ENCODE measurements around the gene SATB2.

The SATB2 gene

DNA sequence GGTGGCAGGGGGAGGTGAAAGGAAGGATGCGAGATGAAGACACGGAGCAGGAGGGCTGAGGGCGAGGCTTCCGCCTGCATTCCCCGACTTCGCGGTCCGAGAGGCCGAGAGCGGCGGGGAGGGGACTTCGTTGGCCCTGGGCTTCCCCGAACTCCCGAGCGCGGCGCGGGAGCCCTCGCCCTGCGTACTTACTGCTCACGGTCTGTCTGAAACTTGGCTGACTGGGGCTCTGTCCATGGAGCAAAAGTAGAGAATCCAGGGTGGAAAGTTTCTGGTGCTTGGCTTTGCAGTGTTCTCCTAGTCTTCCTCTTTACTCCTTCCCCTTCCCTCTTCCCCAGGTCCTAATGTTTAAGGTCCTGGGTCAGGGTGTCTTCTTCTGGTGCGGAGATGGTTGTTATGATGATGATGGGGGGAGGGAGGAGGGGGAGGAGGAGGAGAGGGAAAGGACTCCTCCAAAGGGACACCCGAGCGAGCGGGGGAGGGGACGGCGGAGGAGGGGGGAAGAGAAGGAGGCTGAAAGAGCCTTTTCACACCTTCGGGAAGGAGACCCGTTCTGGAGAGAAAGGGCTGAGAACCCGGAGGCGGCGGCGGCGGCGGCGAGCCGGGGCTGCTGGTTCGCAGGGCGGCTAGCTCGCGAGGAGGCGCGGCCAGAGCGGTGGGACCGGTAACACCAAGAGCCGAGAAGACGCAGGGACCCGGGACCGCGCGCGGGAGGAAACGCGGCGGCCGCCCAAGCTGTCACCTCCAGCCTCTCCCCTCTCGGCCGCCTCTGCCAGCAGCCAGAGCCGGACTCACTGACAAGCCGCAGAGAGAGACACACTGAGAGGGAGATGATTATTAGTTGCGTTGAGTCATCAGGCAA is at the start of gene SATB2:
Gene SATB2, minus strand, starts transcription at position 793 of the 862 bp plus-strand sequence. CDS start 1,902 bp downstream, outside the sequence.
- ATAC-seq: peak; percentile 71
- Mint-ChIP-seq H3K36me3 (no peaks in the 10 kb centered on the region), H3K4me3 (peak within 1 kb of the TSS; percentile 86), H3K27ac (no peak within 1 kb of the TSS), H3K4me1 (peaks cover 11% of the 10 kb centered on the region), H3K9me3 (no peaks in the 10 kb centered on the region)
- no peak for DNase-seq (ENCODE audit: low spot score in 2 of 2)

DNA sequence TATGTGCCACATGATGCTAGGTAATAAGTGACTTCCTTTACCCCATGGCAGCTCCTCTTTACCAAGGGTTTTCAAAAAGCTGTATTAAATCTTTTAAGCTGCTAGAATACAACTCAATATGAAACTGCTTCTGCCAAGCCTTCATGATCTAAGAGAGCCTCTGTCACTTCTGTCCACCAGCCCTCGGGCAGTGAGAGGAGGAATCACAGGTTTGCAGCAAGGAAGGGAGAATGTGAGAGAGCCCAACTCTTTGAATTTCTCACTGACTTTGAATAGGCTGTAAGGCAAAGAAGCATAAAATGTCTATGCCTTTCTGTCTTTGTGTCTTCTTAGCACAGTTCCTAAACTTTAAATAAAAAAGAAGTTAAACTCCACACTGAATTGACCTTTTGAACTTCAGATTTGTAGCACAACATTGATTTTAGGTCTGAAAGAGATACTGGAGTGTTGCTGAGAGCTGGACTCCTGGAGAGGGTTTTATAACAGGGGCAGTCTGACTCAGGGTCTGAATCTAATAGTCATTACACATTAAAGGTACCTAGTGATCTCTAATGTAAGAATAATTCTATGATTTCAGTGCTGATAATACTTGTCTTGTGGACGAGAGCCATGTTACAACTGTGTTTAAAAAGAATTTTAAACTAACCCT is 48.1 kb upstream of the SATB2 start:
- Mint-ChIP-seq H3K4me1 (no peaks in the 10 kb centered on the region), H3K27ac (no peak overlapping the region), H3K36me3 (no peaks in the 10 kb centered on the region), H3K9me3 (no peaks in the 10 kb centered on the region), H3K4me3 (no peak overlapping the region)
- ATAC-seq (peak; percentile 28), DNase-seq (ENCODE audit: low spot score in 2 of 2) (no peak)

GRCh38 chr2:199503148-199503547 is 45.4 kb upstream of the SATB2 start:
- H3K27ac Mint-ChIP-seq: no peak overlapping the region
- no peaks in the 10 kb centered on the region for H3K36me3 Mint-ChIP-seq
- ATAC-seq (no peak), DNase-seq (ENCODE audit: low spot score in 2 of 2) (no peak)
- no peaks in the 10 kb centered on the region for H3K4me1 Mint-ChIP-seq
- no peaks in the 10 kb centered on the region for H3K9me3 Mint-ChIP-seq
- no peak overlapping the region for H3K4me3 Mint-ChIP-seq

GRCh38 chr2:199499005-199499404 is 41.3 kb upstream of the SATB2 start:
- DNase-seq (ENCODE audit: low spot score in 2 of 2): no peak
- no peak for ATAC-seq

DNA sequence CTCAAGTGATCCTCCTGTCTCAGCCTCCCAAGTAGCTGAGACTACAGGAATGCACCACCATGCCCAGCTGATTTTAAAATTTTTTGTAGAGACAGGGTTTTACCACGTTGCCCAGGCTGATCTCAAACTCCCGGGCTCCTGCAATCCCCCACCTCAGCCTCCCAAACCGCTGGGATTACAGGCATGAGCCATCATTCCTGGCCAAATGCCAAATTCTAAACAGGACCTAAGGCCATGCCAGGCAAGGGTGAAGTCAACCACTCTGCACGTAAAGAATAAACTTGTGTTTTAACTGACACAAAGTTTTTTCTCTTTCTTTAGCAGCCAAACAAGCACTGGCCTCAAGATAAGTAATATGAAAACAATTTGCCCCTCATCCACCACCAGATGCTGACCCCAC is 37.4 kb upstream of the SATB2 start:
- no peaks in the 10 kb centered on the region for H3K9me3 Mint-ChIP-seq
- DNase-seq (ENCODE audit: low spot score in 2 of 2) (no peak), ATAC-seq (no peak)
- H3K36me3 Mint-ChIP-seq: no peaks in the 10 kb centered on the region
- no peak overlapping the region for H3K4me3 Mint-ChIP-seq
- no peaks in the 10 kb centered on the region for H3K4me1 Mint-ChIP-seq
- H3K27ac Mint-ChIP-seq: no peak overlapping the region

More at GRCh38 chr2:199499005-199499404, 41.3 kb upstream of the SATB2 start:
- Mint-ChIP-seq H3K4me3 (no peak overlapping the region), H3K36me3 (no peaks in the 10 kb centered on the region), H3K27ac (no peak overlapping the region), H3K4me1 (no peaks in the 10 kb centered on the region), H3K9me3 (no peaks in the 10 kb centered on the region)

DNA sequence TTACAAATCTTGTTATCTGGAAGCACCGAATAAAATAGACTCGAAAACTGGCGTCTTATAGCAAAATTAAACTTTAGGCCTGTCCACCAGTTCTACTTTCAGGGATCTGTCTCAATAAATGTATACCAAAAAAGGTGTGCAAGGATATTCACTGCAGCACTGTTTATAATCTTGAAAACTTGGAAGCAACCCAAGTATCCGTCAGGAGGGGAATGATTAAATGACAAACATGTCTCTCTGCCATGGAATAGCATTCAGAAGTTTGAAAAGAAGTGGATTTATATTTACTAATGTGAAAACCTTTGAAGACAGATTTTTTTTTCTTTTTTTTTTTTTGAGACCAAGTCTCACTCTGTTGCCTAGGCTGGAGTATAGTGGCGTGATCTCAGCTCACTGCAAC is 32.3 kb upstream of the SATB2 start:
- Mint-ChIP-seq H3K4me1 (no peaks in the 10 kb centered on the region), H3K36me3 (no peaks in the 10 kb centered on the region), H3K4me3 (no peak overlapping the region), H3K27ac (no peak overlapping the region), H3K9me3 (no peaks in the 10 kb centered on the region)
- ATAC-seq (no peak), DNase-seq (ENCODE audit: low spot score in 2 of 2) (no peak)

- peak; percentile 24 to 64 for DNase-seq (ENCODE audit: low spot score in 2 of 2)
- no peaks in the 10 kb centered on the region for H3K9me3 Mint-ChIP-seq
Observed at GRCh38 chr2:199488772-199489400, 31.1 kb upstream of the SATB2 start.

DNA sequence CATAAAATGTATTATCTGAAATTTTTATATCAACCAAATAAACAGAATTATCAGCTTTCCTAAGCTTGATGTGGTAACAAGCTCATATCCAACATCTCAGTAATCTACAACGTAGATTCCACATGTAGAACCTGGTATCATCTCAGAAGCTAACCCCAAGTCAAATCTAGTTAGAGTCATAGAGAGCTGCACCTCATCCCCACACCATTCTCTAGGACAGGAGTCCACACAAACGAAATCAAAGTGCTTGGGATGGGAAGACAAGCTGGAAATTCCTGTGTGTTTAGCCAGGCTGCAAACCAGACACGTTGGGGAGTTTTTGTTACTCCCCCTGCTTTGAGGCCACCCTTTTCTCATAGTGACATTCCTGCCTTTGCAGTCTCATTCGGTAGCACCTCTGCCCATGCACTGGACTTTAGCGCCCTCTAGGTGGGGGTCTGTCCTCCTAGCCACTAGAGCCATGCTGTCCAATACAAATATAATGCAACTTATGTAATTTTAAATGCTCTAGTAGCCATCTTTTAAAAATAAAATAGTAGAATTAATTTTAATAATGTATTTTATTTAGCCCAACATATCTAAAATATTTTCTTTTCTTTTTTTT is 28.1 kb upstream of the SATB2 start:
- peak; percentile 59 for ATAC-seq
- no peak for DNase-seq (ENCODE audit: low spot score in 2 of 2)

More at GRCh38 chr2:199488772-199489400, 31.1 kb upstream of the SATB2 start:
- H3K36me3 Mint-ChIP-seq: no peaks in the 10 kb centered on the region
- peak; percentile 38 for ATAC-seq
- H3K4me1 Mint-ChIP-seq: no peaks in the 10 kb centered on the region
- H3K27ac Mint-ChIP-seq: no peak overlapping the region
- no peak overlapping the region for H3K4me3 Mint-ChIP-seq

DNA sequence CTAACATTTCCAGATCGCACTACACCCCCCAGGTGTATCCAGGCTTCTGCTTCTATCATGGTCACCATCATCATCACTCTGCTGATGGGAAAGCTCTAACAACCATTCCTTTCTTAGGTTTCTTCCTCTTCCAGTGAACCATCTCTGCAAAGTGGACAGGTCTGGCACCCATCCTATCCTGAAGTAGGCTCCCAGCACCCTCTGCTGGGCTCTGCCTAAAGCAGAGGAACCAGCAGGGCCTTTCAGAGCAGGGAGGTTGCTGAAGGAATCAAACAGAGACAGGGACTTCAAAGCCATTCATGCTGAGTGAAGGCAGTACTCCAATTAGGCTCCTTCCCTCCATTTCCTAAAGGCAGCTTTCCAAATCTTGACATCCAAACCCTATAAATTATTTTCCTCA is 27.2 kb upstream of the SATB2 start:
- no peak for ATAC-seq
- no peak overlapping the region for H3K27ac Mint-ChIP-seq
- no peaks in the 10 kb centered on the region for H3K36me3 Mint-ChIP-seq
- DNase-seq (ENCODE audit: low spot score in 2 of 2): no peak
- no peak overlapping the region for H3K4me3 Mint-ChIP-seq
- H3K9me3 Mint-ChIP-seq: no peaks in the 10 kb centered on the region
- H3K4me1 Mint-ChIP-seq: no peaks in the 10 kb centered on the region

More for the DNA sequence above, 28.1 kb upstream of the SATB2 start:
- no peak overlapping the region for H3K27ac Mint-ChIP-seq
- no peaks in the 10 kb centered on the region for H3K9me3 Mint-ChIP-seq
- no peaks in the 10 kb centered on the region for H3K4me1 Mint-ChIP-seq
- no peak overlapping the region for H3K4me3 Mint-ChIP-seq
- H3K36me3 Mint-ChIP-seq: no peaks in the 10 kb centered on the region

DNA sequence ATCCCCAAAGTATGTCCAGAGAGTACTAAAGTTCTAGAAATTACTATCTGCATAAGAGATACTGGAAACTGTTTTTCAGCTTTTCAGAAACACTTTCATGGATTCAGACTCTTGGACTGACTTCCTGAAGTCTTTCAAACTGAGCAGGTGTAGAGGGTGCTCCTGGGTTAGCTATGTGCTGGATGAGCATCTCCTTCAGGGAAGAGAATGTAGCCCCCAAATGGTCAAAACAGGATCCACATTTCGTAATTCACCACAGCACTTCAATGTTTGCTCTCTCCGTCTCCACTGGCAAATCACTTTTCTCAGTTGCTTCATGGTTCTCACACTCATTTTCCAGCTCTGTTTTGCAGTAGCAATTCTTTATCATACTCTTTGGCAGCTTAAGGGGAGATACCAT is 23.2 kb upstream of the SATB2 start:
- Mint-ChIP-seq H3K27ac (no peak overlapping the region), H3K36me3 (no peaks in the 10 kb centered on the region), H3K9me3 (no peaks in the 10 kb centered on the region), H3K4me1 (no peaks in the 10 kb centered on the region), H3K4me3 (no peak overlapping the region)
- ATAC-seq (no peak), DNase-seq (ENCODE audit: low spot score in 2 of 2) (no peak)

DNA sequence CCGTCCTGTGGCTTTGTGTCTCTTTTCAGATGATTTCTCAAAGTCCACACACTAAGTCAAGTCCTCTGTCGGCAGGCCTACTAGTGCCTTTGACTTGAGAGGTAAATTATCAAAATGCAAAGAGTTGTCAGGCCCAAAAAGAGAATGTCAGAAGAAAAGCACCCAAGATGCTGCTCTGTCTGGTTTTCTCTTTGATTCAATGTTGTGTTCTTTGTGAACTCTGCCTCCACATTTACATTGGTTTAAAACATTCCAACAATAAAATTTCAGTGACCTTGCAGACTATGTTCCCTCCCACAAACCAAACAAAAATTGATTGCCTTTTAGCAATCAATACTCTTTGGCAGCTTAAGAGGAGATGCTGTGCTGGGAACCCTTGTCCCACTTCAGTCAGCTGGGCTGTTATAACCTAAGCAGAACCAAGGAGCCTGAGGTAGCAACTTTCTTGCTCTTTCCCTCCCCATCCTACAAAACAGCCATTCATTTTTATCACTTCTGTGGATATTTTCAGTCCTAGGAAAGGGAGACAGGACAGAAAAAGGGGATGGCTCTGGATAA is 19.6 kb upstream of the SATB2 start:
- Mint-ChIP-seq H3K4me3 (no peak overlapping the region), H3K27ac (no peak overlapping the region), H3K36me3 (no peaks in the 10 kb centered on the region), H3K9me3 (no peaks in the 10 kb centered on the region), H3K4me1 (no peaks in the 10 kb centered on the region)
- DNase-seq (ENCODE audit: low spot score in 2 of 2) (no peak), ATAC-seq (no peak)

DNA sequence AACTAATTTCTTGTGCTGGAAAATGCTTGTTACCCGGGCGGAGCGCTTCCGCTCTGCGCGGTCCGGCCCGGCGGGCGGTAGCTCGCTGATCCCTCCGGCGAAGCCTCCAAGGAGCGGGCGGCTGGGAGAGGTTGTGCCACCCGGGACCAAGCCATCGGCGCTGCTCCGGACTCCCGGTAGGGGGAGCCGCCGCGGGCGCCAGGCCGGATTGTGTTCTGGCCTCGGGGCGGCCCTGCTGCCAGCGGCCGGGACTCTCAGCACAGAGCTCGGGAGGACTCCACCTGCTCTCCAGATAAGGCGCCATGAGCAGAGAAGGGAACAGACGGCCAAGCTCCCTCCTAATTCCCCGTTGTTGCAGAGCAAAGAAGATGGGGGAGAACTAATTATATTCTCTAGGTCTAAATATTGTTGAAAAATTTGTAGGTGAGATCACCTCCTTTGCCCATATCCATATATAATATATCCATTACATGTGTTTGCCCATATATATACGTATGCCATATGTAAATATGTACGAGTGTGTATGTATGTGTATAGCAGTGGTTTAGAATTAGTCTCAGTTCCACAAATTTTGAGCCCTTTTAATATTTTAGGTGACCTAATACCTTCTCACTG is 13.8 kb upstream of the SATB2 start:
- peak in 1 of 2 donors; percentile 64 for DNase-seq (ENCODE audit: low spot score in 2 of 2)
- Mint-ChIP-seq H3K4me3 (no peak overlapping the region), H3K27ac (no peak overlapping the region)

GRCh38 chr2:199470672-199471442 is 13.1 kb upstream of the SATB2 start:
- peaks cover 5% of the 10 kb centered on the region for H3K36me3 Mint-ChIP-seq
- peaks cover 2% of the 10 kb centered on the region for H3K9me3 Mint-ChIP-seq
- H3K4me1 Mint-ChIP-seq: peaks cover 17% of the 10 kb centered on the region
- no peak overlapping the region for H3K4me3 Mint-ChIP-seq
- DNase-seq (ENCODE audit: low spot score in 2 of 2) (no peak), ATAC-seq (no peak)
- H3K27ac Mint-ChIP-seq: no peak overlapping the region

More for the DNA sequence above, 13.8 kb upstream of the SATB2 start:
- peak; percentile 57 for ATAC-seq
- Mint-ChIP-seq H3K4me1 (peaks cover 17% of the 10 kb centered on the region), H3K9me3 (peaks cover 2% of the 10 kb centered on the region), H3K36me3 (no peaks in the 10 kb centered on the region)

- Mint-ChIP-seq H3K27ac (no peak overlapping the region), H3K4me3 (no peak overlapping the region), H3K4me1 (peaks cover 17% of the 10 kb centered on the region), H3K9me3 (peaks cover 2% of the 10 kb centered on the region), H3K36me3 (peaks cover 5% of the 10 kb centered on the region)
- ATAC-seq (no peak), DNase-seq (ENCODE audit: low spot score in 2 of 2) (no peak)
Observed at GRCh38 chr2:199470361-199470671, 12.6 kb upstream of the SATB2 start.
